GM21423 (cell line): Measurements from ENCODE around the gene ZFP36L1.

Experiments used
- ATAC-seq: cut with Tn5 transposase; IDR thresholded peaks from one replicate; pipeline ENCODE4 v1.9.1; 2021; ENCODE audit warnings: mild to moderate bottlenecking, moderate library complexity; ENCODE audit not compliant: unreplicated experiment

ZFP36L1 gene

GRCh38 chr14:68816183-68816942, 23.5 kb upstream of the ZFP36L1 start:
- peak; percentile 46 for ATAC-seq

GRCh38 chr14:68815298-68816182, 22.7 kb upstream of the ZFP36L1 start:
- ATAC-seq, result no peak

- ATAC-seq, result peak; percentile 52
Measured at GRCh38 chr14:68814539-68815297, 21.9 kb upstream of the ZFP36L1 start.

GRCh38 chr14:68814238-68814538, 21.3 kb upstream of the ZFP36L1 start:
- peak; percentile 3 for ATAC-seq

GRCh38 chr14:68813318-68813838, 20.5 kb upstream of the ZFP36L1 start:
- ATAC-seq, result no peak

- ATAC-seq, result no peak
Measured at GRCh38 chr14:68811171-68811570, 18.3 kb upstream of the ZFP36L1 start.

GRCh38 chr14:68810173-68811153, 17.6 kb upstream of the ZFP36L1 start:
- ATAC-seq, result no peak

- no peak for ATAC-seq
Measured at GRCh38 chr14:68809524-68809923, 16.7 kb upstream of the ZFP36L1 start.

- no peak for ATAC-seq
Measured at GRCh38 chr14:68808696-68809480, 16.0 kb upstream of the ZFP36L1 start.

GRCh38 chr14:68807987-68808386, 15.1 kb upstream of the ZFP36L1 start:
- no peak for ATAC-seq

- ATAC-seq, result no peak
Measured at GRCh38 chr14:68807148-68807600, 14.3 kb upstream of the ZFP36L1 start.

GRCh38 chr14:68806526-68807147, 13.8 kb upstream of the ZFP36L1 start:
- ATAC-seq, result peak; percentile 46

GRCh38 chr14:68805414-68805813, 12.5 kb upstream of the ZFP36L1 start:
- ATAC-seq, result no peak

- no peak for ATAC-seq
Measured at GRCh38 chr14:68801631-68802030, 8.8 kb upstream of the ZFP36L1 start.

GRCh38 chr14:68800953-68801352, 8.1 kb upstream of the ZFP36L1 start:
- ATAC-seq, result no peak

- ATAC-seq, result no peak
Measured at GRCh38 chr14:68800390-68800789, 7.5 kb upstream of the ZFP36L1 start.

- no peak for ATAC-seq
Measured at GRCh38 chr14:68798621-68799020, 5.8 kb upstream of the ZFP36L1 start.

- no peak for ATAC-seq
Measured at GRCh38 chr14:68797121-68797670, 4.3 kb upstream of the ZFP36L1 start.
